B cell (primary cell): Measurements from ENCODE around the gene LRP2BP. TPM values are rescaled to one million over a fixed set of nuclear protein-coding genes. Genes with fewer than 3 reads are reported as not detected.

ENCODE experiments used
- ATAC-seq: fragments of 200-7000 bp; cut with Tn5 transposase; one replicate; pipeline ENCODE4 v1.10.0; 2021; ENCODE audit warnings: low read depth, mild to moderate bottlenecking, moderate number of reproducible peaks, moderate library complexity
- CTCF ChIA-PET: fragments of 350-600 bp; sonication (Branson Sonifier 250); formaldehyde crosslinking; loops from one replicate; lab custom pipeline; 2021; ENCODE audit warnings: antibody characterized with exemption, inconsistent platforms; lab: Charles Lee
- POLR2A ChIA-PET: fragments of 350-600 bp; sonication (Branson Sonifier 250); formaldehyde crosslinking; loops from one replicate; lab custom pipeline; 2021; ENCODE audit warnings: antibody characterized with exemption; lab: Charles Lee
- DNase-seq: peaks from one replicate; pipeline ENCODE4 v3.0.0; 2013
- H2AFZ ChIP-seq: 2 replicates; pipeline ENCODE4 v1.6.1; 2012; ENCODE audit warnings: mild to moderate bottlenecking, low read depth, low read length; ENCODE audit not compliant: insufficient read depth, poor library complexity, severe bottlenecking
- H3K27ac ChIP-seq, 2 donors: 1 replicate in 1 of 2; 2 replicates in 1 of 2; pipeline ENCODE4 v1.5.1; 2012 to 2013; ENCODE audit warnings: low read length in 2 of 2, mild to moderate bottlenecking in 2 of 2, moderate library complexity in 1 of 2
- H3K27me3 ChIP-seq, 4 experiments: fragments of 200-600 bp in 1 of 4; sonication (generic) in 1 of 4; replicated peaks in 1 of 4; 1 replicate in 2 of 4; 2 replicates in 2 of 4; pipeline versions ENCODE4 v1.6.1 to v1.7.0; 2013 to 2016; ENCODE audit warnings: low read length in 3 of 4, mild to moderate bottlenecking in 2 of 4, mixed read lengths in 1 of 4, moderate library complexity in 1 of 4; ENCODE audit not compliant: insufficient read depth in 4 of 4, control insufficient read depth in 3 of 4; ENCODE audit errors: control extremely low read depth in 1 of 4
- H3K36me3 ChIP-seq, 2 experiments: replicated peaks in 1 of 2; 1 replicate in 1 of 2; 2 replicates in 1 of 2; pipeline versions ENCODE4 v1.6.1 to v1.7.1; 2013; ENCODE audit warnings: low read length in 1 of 2; ENCODE audit not compliant: insufficient read depth in 2 of 2, control insufficient read depth in 1 of 2; ENCODE audit errors: control extremely low read depth in 1 of 2, extremely low read depth in 1 of 2
- H3K4me1 ChIP-seq, 2 donors: fragments of 200-600 bp in 1 of 2; sonication (generic) in 1 of 2; 1 replicate in 1 of 2; 2 replicates in 1 of 2; pipeline versions ENCODE4 v1.5.1 to v1.6.1; 2013 to 2017; ENCODE audit warnings: low read length in 2 of 2; ENCODE audit not compliant: control insufficient read depth in 2 of 2, insufficient read depth in 2 of 2
- H3K4me2 ChIP-seq: replicated peaks from 2 replicates; pipeline ENCODE3; 2012; ENCODE audit warnings: mild to moderate bottlenecking, low read depth, low read length; ENCODE audit not compliant: poor library complexity, severe bottlenecking
- H3K4me3 ChIP-seq, 5 experiments: fragments of 200-600 bp in 1 of 5; sonication (generic) in 1 of 5; 1 replicate in 3 of 5; 2 replicates in 2 of 5; pipeline versions ENCODE4 v1.5.1 to v1.7.0; 2011 to 2016; ENCODE audit warnings: low read length in 4 of 5, mild to moderate bottlenecking in 4 of 5, low read depth in 2 of 5, control low read depth in 1 of 5, moderate library complexity in 1 of 5; ENCODE audit not compliant: insufficient read depth in 1 of 5; ENCODE audit errors: control extremely low read depth in 1 of 5, extremely low read depth in 1 of 5
- H3K79me2 ChIP-seq: fragments of 200-600 bp; sonication (generic); one replicate; pipeline ENCODE4 v1.6.0; 2016; ENCODE audit warnings: low read length; ENCODE audit not compliant: control insufficient read depth, insufficient read depth
- H3K9ac ChIP-seq: fragments of 200-600 bp; sonication (generic); 2 replicates; pipeline ENCODE4 v1.6.1; 2017; ENCODE audit warnings: mild to moderate bottlenecking, low read length, moderate library complexity
- H3K9me3 ChIP-seq, 3 donors: one replicate each; pipeline versions ENCODE4 v1.6.1 to v1.7.1; 2013; ENCODE audit warnings: low read length in 2 of 3; ENCODE audit not compliant: control insufficient read depth in 2 of 3, insufficient read depth in 1 of 3; ENCODE audit errors: control extremely low read depth in 1 of 3
- H4K20me1 ChIP-seq: 2 replicates; pipeline ENCODE4 v1.6.0; 2012; ENCODE audit warnings: mild to moderate bottlenecking, low read length; ENCODE audit not compliant: insufficient read depth, control insufficient read depth, poor library complexity, severe bottlenecking
- H3K27ac Mint-ChIP-seq: one replicate; pipeline ENCODE4 v1.8.0; 2021; ENCODE audit warnings: mixed read lengths
- H3K27me3 Mint-ChIP-seq: one replicate; pipeline ENCODE4 v1.8.0; 2021; ENCODE audit warnings: mixed read lengths
- H3K4me1 Mint-ChIP-seq: one replicate; pipeline ENCODE4 v1.8.0; 2021; ENCODE audit warnings: mixed read lengths
- H3K4me3 Mint-ChIP-seq: one replicate; pipeline ENCODE4 v1.8.0; 2021; ENCODE audit warnings: mixed read lengths
- H3K9me3 Mint-ChIP-seq: one replicate; pipeline ENCODE4 v1.8.0; 2022; ENCODE audit warnings: mixed read lengths; ENCODE audit not compliant: insufficient read depth
- EZH2 ChIP-seq: IDR thresholded peaks from 2 replicates; pipeline ENCODE4 v1.6.1; 2012; ENCODE audit warnings: borderline replicate concordance, low read depth, mild to moderate bottlenecking, moderate library complexity, low read length; ENCODE audit not compliant: insufficient read depth, poor library complexity, severe bottlenecking
- WGBS: methylation state at CpG from one replicate; pipeline ENCODE4 v1.1.5; 2013; ENCODE audit warnings: missing lambda C conversion rate; ENCODE audit not compliant: insufficient coverage; 5-methylcytosine and 5-hydroxymethylcytosine counted together
- intact Hi-C: fragments of 100-400 bp; cut with micrococcal nuclease; formaldehyde crosslinking; loops from one replicate; pipeline ENCODE4 v1.10.0; 2022
- polyA plus RNA-seq: library from polyadenylated mRNA; depleted of rRNA; stranded (reverse); fragments of >200 nt; gene quantifications from 2 replicates; pipeline ENCODE4 v1.2.3, GENCODE V29; 2012
- total RNA-seq, 2 donors: library from RNA; stranded (reverse); fragments of 120-200 nt in 1 of 2; gene quantifications; 1 replicate in 1 of 2; 2 replicates in 1 of 2; pipeline versions ENCODE4 v1.2.3 to v1.2.4, GENCODE V29; 2013 to 2022
- TF ChIP-seq, protein P1 (sequence below): fragments of 200-600 bp; IDR thresholded peaks from one replicate; pipeline ENCODE4 v1.8.0; 2022; ENCODE audit warnings: antibody characterized with exemption, mild to moderate bottlenecking

The LRP2BP gene
- total and polyA plus RNA-seq, 2 donors (not counting 1 experiment from before 2014, with no cell fraction given): 0.15 to 1.6 TPM

DNA sequence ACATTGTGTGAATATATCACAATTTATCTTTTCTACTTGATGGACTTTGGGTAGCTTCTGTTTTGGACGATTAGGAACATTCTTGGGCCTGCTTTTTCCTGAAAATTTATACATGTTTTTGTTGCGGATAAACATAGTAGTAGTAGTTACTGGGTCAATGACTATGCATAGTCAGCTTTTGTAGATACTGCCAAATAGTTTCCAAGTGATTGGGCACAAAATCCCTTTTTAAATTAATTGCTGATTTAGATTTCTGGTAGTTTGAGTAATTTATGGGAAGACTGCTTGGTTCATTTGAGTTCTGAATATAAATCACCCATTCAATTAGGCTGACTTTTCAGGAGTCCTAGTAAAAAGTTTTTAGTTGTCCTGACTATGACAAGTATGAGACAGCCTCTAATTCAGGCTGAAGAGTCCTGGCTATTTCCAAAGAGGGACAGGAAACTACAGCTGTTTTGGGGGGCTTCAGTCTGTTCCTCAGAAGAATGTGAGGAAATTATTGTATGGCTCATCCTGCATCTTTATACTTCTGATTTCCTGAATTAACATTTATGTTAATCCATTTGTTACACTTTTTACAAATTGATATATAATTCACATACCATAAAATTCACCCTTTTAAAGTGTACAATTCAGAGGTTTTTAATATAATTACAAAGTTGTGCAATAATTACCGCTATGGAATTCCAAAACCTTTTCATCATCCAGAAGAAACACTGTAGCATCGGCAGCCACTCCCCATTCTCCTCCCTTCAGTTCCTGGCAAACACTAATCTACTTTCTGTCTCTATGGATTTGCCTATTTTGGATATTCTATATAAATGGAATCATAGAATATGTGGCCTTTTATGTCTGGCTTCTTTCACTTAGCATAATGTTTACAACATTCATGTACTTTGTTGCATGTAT, 14.2 kb downstream of the LRP2BP start:
- no peak overlapping the region for H3K4me3 Mint-ChIP-seq
- no peaks in the 10 kb centered on the region for H3K79me2 ChIP-seq
- H3K27ac ChIP-seq: no peak overlapping the region
- H2AFZ ChIP-seq: no peak overlapping the region
- CTCF ChIA-PET: no interaction called here
- DNase-seq: no peak
- H3K9me3 Mint-ChIP-seq: peaks cover 8% of the 10 kb centered on the region
- H3K4me3 ChIP-seq: no peak overlapping the region
- H3K9ac ChIP-seq: no peak overlapping the region
- H3K36me3 ChIP-seq: peaks cover 0 to 3% of the 10 kb centered on the region in 2 experiments
- no peak overlapping the region for H3K4me2 ChIP-seq
- no peaks in the 10 kb centered on the region for H3K27me3 Mint-ChIP-seq
- H4K20me1 ChIP-seq: no peaks in the 10 kb centered on the region
- no peak overlapping the region for H3K27ac Mint-ChIP-seq
- H3K9me3 ChIP-seq: peaks cover 3 to 4% (median 4%) of the 10 kb centered on the region in 3 donors
- no peak for ATAC-seq
- WGBS: no CpG with 5 or more reads among the region's 4 CpGs
- H3K27me3 ChIP-seq: no peaks in the 10 kb centered on the region
- POLR2A ChIA-PET: no interaction called here
- peaks cover 9% of the 10 kb centered on the region for H3K4me1 Mint-ChIP-seq
- peaks cover 0 to 3% of the 10 kb centered on the region in 2 donors for H3K4me1 ChIP-seq
- intact Hi-C loops: no loop called here
- TF ChIP-seq EZH2: no peak
- TF ChIP-seq, protein P1, sequence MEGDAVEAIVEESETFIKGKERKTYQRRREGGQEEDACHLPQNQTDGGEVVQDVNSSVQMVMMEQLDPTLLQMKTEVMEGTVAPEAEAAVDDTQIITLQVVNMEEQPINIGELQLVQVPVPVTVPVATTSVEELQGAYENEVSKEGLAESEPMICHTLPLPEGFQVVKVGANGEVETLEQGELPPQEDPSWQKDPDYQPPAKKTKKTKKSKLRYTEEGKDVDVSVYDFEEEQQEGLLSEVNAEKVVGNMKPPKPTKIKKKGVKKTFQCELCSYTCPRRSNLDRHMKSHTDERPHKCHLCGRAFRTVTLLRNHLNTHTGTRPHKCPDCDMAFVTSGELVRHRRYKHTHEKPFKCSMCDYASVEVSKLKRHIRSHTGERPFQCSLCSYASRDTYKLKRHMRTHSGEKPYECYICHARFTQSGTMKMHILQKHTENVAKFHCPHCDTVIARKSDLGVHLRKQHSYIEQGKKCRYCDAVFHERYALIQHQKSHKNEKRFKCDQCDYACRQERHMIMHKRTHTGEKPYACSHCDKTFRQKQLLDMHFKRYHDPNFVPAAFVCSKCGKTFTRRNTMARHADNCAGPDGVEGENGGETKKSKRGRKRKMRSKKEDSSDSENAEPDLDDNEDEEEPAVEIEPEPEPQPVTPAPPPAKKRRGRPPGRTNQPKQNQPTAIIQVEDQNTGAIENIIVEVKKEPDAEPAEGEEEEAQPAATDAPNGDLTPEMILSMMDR: no peak

DNA sequence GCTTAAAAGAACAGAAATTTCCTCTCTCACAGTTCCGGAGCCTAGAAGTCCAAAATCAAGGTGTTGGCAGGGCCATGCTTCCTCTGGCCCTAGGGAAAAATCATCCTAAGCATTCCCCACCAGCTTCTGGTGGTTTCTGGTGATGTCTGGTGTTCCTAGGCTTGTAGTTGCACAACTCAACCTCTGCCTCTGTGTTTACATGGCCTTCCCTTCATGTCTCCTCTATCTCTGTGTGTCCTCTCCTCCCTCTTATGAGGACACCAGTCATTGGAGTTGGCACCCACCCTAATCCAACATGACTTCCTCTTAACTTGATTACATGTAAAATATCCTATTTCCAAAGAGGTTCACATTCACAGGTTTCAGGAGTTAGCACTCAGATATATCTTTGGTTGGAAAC, 15.4 kb downstream of the LRP2BP start:
- Histone ChIP-seq H3K27ac (no peak overlapping the region), H2AFZ (no peak overlapping the region), H3K4me2 (no peak overlapping the region), H4K20me1 (no peaks in the 10 kb centered on the region), H3K36me3 (peaks cover 0 to 3% of the 10 kb centered on the region in 2 experiments), H3K79me2 (no peaks in the 10 kb centered on the region), H3K9ac (no peak overlapping the region), H3K4me3 (no peak overlapping the region), H3K27me3 (no peaks in the 10 kb centered on the region), H3K9me3 (peaks cover 3 to 4% (median 4%) of the 10 kb centered on the region in 3 donors), H3K4me1 (peaks cover 0 to 3% of the 10 kb centered on the region in 2 donors)
- no peak for ATAC-seq
- ChIA-PET CTCF (interaction anchor here (1.4 kb wide), 1 partner anchor 45 kb away, joined by 3 read pairs; no protein-coding TSS in a partner anchor), POLR2A (no interaction called here)
- DNase-seq: no peak
- no peak overlapping the region for H3K27ac Mint-ChIP-seq
- peaks cover 8% of the 10 kb centered on the region for H3K4me1 Mint-ChIP-seq
- no CpG with 5 or more reads among the region's 1 CpG for WGBS
- H3K27me3 Mint-ChIP-seq: no peaks in the 10 kb centered on the region
- peaks cover 8% of the 10 kb centered on the region for H3K9me3 Mint-ChIP-seq
- no peak overlapping the region for H3K4me3 Mint-ChIP-seq
- TF ChIP-seq, protein P1: no peak
- no peak for TF ChIP-seq EZH2
- intact Hi-C loops: no loop called here
